Activated T-cell treated with anti-CD3 and anti-CD28 coated beads for 4 hours (primary cell): ENCODE results near the gene CTBP2.

ENCODE experiments used
- DNase-seq: peaks from one replicate; pipeline ENCODE4 v3.0.0-alpha.2; 2020

The CTBP2 gene

DNA sequence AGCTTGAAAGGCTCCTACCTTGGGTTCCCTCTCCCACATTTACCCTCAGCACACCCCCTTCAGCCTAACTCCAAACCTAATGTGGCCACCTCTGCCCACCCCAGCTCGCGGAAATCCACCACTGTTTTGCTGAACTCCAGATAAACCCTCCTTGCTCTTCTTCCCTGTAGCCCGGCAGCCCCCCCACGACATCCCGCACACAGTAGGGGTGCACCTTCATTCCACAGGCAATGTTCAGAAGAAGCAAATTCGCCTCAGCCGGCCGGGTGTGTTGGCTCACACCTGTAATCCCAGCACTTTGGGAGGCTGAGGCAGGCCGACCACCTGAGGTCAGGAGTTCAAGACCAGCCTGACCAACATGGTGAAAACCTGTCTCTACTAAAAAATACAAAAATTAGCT lies 17.4 kb downstream of the CTBP2 start:
- DNase-seq = no peak

DNA sequence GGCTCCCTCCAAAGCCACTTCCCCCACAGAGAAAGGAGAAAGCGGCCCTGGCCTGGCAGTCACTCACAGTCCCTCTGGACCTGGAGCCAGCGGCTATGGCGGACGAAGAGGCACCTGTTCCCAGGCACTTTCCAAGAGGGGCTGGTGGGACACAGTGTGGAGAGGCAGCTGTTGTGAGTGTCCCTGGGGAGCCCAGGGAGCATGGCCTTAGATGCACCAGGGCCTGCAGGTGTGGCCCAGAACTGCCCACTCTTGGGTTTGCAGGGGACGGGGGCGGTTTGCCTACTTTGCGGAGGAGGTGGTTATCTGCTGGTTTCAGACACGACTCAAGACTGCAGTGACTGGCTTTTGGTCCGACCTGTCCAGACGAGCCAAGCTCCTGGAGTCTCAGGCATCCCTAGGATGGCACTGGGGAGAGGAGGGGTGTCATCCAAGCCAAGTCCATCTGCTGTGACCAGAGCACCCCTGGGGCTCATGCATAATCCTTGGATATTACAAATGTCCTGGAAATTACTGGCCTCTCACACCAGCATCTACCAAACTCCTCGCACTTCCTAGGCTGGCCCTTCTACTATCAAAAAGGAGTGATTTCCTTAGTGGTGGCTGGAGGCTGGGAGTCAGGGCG lies 18.4 kb downstream of the CTBP2 start:
- no peak for DNase-seq

DNA sequence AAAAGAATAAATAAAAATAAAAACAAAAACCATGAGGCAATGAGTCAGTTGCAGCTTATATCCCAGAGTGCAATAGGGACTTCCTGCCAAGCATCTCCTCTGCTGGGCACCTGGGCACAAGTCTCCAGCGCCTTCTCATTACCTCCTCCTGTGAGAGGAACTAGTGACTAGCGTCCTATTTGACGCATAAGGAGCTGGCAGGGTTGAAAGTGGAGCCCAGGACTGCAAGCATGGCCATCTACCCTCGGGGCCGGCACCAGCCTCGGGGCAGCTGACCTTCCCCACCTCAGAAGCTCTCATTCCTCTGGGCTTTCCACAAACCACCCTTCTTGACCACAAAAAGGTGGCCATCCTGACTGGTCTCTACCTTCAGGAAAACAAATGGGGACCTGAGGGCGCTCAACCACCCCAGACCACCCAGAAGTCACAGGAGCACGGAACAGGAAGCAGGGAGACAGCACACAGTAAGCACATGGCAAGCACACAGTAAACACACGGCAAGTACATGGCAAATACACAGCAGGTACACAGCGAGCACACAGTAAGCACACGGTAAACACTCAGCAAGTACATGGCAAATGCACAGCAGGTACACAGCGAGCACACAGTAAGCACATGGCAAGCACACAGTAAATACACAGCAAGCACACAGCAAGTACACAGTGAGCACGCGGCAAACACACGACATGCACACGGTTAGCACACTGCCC lies 19.1 kb downstream of the CTBP2 start:
- no peak for DNase-seq

DNA sequence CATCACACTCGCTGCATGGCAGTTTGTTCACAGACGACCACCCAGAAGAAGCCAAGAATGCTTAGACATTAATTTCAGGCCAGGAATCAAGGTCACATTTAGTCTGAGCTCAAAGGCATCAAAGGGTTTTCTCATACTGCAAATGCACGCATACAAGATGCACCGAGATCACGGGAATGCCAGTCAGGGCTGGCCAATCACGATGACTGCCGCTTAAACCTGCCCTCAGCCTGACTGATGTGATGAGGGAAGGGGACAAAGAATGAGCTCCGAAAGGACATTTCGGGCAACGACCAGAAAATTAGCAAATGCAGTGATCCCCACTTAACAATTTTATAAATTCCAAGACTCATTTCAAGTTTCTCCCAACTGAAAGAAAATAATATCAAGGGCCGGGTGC lies 20.2 kb downstream of the CTBP2 start:
- no peak for DNase-seq

DNA sequence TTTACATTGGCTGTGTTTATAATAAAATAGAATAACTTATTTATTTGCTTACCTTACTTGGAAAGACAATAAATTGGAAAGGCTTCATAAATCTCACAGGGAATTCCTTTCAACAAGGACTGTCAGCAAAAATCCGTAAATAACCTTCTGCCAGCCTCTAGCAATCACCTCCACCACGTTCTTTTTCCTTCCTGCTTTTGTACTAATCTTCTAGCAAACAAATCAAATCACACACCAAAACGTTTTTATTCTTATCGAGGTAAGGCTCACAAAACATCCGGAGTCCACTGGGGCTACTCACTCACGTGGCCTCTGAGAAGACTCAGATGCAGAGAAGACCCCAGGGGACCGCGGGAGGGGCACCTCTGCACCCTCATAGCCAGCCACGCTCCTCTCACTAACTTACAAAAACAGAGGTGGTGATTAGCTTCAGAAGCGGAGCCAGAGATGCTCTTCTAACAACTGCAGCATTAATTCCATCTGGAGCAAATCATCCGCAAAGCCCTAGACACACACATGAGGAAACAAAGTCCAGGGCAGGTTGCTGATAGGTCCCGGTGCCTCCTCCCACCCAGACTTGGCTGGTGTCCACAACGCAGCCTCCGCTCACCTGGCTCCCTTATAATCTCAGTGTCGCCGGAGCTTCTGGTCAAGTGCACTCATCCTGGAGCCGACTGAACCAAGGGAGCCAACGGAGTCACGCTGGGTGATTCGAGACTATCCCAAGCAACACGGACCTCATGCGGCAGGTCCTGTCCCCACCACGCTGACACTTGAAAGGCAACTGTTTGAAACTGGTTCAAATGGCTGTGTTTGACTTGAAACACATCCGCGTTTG lies 22.5 kb downstream of the CTBP2 start:
- DNase-seq = no peak

DNA sequence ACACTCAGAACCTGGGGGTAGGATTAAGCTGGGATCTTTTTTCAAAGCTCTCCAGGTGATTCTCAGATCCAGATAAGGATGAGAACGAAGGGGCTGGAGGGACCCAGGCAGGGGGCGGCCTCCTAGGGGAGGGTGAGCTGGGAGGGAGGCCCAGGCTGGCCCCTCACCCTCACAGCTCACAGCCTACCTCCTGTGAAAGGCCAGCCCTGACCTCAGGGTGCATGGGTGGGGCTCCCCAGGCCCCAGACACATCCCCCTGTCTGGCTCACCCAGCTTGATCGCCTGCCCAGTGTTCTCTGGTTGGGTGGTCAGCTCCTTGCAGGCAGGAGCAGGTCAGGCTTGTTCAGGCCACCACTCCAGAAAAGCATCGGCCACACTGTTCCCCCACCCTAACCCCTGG lies 24.3 kb downstream of the CTBP2 start:
- DNase-seq = no peak

DNA sequence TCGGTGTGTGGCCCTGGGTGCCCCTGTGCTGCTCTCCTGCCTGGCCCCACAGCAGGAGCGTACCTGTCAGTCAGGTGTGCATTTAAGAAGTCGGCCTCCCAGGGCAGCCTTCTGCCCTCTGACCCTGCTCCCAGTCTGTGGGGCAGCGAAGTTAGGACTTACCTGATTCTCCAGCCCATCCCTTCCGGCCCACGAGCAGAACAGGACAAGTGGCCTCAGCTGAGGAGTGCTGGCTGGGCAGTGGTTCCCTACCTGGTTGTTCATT lies 24.7 kb downstream of the CTBP2 start:
- DNase-seq = no peak

DNA sequence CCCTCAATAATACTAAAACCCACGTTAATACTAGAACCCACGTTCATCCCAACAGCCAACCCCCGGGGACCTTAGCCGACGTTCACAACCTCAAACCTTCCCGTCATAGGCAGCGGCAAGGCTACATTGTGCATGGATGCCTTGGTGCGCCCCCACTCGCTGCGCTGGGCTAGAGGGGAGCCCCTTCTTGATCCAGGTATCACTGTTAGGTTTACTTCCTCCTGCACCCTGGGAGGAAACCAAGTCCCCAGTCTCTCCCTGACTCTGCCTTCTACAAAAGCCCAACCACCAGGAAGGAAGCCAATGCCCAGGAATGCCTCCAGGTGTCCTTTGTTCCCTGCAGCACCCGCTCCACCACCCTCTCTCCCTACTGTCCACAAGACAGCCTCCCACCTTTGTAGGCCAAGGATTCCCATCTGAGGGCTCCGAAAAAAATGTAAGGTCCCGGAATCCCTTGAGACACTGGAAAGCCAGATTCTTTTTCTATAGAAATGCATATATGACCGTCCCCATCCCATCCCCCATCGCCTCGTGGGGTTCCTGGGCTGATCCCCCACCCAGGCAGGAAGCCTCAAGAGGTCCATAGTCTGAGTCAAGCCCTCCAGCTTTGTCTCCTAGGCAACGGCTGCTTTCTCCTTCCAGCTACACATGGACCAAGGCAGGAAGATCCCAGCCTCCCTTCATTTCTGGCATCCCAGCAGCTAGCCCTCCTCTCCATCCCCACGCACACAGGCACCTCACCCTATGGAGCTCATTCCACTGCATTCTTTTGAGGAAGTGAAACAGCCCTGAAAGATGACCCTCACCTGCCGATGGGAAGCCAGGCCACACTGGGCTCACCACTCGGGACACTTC lies 25.2 kb downstream of the CTBP2 start:
- no peak for DNase-seq

DNA sequence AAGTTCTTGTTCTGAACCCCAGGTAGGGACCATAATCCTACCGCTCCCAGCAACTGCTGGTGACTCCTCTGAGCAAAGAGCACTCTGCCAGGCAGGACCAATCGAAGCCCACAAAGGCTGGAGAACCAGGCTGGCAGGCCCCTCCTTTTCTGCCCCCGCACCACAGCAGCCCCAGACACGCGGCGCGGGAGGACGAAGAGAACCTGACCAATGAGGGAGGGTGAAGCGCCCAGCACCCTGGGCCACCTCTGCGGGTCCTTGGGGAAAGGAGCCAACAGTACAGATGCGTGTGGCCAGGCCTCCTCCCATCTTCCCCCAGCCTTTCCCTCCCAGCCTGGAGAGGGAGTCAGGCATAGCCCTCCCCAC lies 25.9 kb downstream of the CTBP2 start:
- DNase-seq = no peak

DNA sequence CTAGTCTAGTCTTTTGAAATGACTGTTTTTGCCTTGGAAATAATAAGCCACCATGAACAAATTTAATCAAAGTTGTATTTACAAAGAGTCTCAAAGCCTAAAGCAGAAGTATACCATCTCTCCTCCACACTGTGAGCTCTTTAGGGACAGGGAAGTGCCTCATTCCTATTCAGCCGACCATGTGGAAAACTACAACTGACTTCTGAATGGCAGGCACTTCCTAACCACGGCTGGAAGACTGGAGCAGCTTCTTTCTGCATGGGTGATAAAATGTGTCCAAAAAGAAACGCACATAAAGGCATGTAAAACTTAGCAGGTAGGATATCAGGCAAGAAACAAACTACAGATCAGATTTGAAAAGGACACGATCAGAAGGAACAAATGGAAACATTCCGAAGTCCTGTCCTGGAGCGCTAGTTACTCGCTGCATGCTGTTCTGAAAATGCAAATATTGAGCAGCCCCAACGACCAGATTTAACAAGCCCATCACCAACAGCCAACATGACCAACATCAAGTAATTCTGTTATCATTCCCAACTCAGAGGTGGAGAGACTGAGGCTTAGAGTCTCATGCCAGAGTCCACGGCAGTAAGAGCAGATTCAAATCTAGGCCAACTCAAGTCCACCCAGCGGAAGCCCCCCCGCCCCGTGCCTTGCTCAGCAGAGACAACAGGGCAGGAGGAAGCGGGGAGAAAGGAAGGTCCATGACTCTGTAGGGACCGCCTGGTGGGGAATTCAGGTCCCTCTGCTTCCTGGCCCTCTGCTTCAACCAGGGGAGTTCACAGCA lies 26.5 kb downstream of the CTBP2 start:
- DNase-seq = no peak

DNA sequence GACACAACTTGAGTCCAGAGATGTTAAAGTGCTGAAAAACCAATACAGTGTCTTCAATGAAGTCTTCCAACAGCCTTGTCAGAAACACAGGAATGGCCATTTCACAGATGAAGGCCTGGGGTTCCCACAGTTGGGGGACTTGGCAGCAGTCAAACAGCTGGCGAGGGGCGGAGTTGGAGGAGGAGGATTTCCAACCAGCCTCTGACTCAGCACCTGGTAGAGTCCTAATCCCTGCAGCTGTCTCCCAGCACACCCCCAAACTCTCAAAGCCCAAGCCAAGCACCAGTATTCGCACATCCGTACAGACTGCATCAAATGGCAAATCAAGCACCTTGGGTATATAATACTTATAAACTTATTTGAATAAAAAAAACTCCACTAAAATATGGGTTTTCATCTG lies 28.0 kb downstream of the CTBP2 start:
- no peak for DNase-seq

DNA sequence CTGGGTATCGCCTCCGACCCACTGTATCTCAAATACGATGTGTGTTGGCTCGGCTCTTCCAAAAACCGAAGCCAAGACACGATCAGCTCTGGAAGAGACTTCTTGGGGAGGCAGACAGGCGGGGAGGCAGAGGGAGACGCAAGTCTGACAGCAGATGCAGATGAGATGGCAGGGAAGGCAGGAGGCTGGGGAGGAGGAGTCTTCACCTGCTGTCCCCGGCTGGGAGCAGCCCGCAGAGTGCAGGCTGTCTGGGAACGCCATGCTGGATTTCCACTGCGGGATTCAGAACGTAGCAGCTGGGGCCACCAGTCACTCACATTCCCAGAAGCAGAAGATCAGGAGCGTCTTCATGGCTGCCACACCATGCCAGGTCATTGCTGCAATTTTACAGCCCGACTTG lies 29.4 kb downstream of the CTBP2 start:
- DNase-seq = no peak

DNA sequence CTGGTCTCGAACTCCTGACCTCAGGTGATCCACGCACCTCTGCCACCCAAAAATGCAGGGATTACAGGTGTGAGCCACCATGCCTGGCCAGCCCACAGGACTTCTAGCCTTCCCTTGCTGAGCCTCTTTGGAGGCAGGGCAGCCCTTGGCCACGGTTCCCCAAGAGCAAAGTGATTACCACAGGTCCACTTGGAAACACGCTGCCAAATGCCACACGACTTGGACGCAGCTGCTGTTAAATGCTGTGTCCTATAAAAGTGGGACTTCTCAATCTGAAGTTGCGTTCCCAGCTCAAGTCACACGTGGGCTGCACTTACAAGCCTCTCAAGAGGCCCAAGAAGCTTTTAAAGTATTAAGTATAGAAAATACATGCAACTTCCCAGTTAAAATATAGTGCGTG lies 30.1 kb downstream of the CTBP2 start:
- no peak for DNase-seq

DNA sequence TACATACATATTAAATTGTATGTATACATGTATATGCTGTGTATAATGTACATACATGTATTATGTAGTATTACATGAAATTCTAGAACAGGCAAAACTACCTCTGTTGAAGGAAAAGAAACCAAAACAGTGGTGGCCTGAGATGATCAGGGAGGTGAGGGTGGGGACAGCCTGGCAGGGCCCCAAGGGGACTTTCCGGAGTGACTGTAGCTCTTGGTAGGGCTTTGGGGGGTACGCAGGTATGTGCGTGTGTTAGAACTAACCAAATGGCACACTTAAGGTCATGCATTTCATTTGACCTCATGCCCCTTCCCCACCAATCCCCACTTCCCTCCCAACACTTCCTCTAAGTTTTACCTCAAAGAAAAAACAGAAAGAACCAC lies 31.3 kb downstream of the CTBP2 start:
- no peak for DNase-seq

DNA sequence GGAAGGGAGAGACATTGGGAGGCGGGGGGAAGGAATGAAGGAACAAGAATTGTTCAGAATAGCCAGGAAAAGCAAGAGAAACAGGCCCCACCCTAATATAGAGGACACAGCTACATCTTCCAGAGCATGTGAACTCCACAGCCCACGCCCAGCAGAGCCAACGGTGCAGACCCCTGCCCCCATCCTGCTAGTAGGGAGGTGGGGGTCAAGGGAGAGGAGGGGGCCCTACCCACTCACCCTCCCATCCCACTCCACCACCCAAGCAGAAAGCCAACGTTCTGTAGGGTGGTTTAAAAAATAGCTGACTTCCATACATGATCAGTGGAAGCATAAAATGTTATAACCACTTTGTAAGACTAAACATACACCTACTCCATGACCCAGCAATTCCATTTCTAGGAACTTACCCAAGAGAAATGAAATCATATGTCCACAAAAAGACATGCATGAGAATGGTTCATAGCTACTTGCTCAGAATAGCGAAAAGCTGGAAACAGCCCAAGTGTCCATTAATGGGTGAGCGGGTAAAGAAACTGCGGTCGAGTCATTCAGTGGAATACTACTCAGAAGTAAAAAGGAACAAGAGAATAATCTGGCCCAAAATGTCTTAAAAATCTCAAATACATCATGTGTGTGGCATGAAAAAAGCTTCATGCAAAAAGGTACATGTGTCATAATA lies 31.8 kb downstream of the CTBP2 start:
- no peak for DNase-seq

DNA sequence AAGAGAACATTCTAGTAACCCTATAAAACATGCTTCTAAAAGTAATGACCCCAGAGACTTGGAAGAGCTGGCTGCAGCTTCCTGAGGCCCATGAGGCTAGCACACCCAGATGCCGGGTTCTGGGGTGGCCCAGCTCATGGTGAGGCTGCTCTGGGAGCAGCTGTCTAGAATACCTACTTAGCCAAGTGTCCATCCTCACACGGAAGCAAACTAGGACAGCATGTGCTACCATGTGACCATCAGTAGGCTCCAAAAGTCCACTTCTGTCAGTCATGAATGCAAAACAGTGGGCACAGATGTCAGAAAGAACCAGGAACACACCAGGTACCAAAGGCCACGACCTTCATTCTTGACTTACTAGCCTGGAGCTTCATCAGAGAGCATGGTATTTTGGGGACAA lies 32.4 kb downstream of the CTBP2 start:
- DNase-seq = no peak

DNA sequence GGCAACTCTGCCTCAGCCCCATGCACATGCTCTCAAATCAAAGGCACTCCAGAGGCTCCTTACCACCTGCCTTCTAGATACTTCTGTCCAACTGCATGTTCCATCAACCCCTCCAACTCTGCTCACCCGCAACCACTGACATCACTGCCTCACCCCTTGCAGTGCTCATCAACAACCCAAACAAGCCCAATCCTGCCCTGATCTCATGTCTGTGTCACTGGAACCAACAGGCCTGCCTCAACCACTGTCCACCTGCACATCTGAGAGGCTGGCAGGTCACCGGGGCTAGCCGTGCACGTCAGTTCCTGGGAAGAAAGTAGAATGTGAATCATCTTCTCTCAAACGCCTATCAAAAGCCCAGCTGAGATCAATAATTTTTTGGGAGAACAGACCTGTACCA lies 33.3 kb downstream of the CTBP2 start:
- DNase-seq = no peak

DNA sequence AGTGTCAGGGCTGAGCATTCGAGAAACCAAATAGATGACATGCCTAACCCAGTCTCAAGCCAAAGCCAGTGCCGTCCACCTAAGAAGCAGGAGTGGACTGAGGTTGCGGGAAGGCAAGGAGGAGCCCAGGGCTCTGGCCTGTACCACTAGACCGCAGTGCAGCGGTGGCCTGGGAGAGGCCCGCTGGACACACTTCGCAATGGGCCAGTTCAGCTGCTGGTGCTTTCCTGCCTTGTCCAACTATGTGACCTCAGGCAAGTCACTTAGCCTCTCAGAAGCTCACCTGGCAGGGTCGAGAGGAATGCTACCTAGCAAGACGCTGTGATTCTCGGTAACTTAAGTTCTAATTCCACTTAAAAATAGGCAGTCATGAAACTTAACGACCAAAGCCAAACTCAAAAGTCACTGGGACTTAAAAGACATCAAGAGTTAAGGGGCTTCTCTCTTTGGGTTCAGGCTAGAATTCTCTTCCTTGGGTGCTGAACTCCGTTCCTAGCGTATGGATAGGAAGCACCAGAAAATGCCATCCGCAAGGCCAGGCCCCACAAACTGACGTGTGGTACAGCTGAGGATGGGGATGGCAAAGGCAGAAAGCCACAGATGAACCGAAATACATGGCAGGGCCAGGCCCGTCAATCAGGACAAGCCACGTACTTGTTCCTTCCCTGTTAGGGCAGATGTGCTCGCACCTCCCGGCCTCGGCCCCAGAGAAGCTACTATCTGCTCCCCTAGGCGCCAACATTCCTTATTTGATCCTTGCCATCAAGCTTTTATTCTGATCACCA lies 34.2 kb downstream of the CTBP2 start:
- no peak for DNase-seq

DNA sequence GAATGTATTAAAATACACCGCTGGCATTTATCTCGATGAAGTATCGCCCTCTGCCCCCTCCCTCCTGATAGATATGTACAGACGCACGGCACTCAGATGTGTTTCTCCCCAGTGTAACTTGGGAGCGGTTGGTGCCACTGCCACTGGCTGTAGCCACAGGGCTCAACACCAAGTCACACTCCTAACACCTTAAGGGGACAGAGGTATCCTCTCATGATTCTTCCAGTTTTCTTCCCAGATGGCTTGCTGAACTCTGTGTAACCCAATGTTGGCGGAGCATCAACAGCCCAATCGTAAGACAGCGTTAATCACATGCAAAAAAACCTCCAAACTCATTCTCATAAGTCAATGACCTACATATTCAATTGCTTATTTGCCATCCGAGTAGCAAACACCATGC lies 35.5 kb downstream of the CTBP2 start:
- no peak for DNase-seq

DNA sequence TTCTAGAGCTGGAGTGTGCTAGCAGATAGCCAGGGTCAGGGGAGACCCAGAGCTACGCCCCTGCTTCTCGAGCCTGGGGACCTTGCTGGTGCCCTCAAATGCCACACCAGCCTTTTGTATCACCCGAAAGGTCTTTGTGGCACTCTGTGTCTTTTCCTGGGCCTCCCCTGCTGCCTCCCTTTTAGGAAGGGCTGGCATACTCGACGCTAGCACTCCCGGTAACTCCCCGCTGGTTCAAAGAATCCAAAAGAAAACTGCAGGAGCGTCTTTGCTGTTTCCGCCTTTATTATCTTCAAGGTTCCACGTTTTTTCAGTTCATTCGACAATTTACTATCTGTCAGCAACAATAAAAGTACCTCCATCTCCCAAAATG lies 36.3 kb downstream of the CTBP2 start:
- DNase-seq = no peak

DNA sequence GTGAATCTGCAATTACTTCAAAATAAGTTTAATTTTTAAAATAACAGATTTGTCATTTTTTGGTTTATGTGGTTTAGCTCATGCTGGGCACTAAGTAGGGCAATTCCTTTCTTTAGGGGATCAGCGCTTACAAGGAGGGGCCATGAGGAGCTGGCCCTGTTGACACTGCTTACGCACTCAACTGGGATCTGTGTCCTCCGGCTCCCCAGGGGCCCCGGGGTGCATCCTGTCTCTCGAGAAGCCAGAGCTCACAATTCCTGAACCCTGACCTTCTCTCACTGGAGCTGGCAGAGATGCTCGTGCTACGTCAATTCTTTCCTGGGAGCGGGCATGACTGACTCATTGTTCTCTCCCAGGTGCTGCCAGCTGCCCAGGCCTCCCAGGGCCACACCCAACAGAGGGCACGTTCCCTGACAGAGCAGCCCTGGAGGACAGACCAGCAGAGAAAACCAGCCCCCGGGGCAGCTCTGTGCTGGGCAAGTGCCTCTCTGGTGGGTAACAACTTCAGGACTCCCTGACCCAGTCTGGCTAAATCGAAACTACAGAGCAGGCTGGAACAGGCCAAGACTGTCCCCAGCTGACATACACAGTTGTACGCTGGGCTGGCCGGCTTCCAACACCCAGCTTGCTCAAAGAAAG lies 36.8 kb downstream of the CTBP2 start:
- no peak for DNase-seq
